CD14-positive monocyte (primary cell): Measurements from ENCODE around the gene IL17RA. TPM values are rescaled to one million over a fixed set of nuclear protein-coding genes. Genes with fewer than 3 reads are reported as not detected.

Experiments used
- DNase-seq, 3 donors: peaks; one replicate each; pipeline ENCODE4 v3.0.0-alpha.2; 2011 to 2022
- H2AFZ ChIP-seq: 2 replicates; pipeline ENCODE4 v1.6.0; 2012; ENCODE audit warnings: mild to moderate bottlenecking, low read depth, low read length, inconsistent platforms; ENCODE audit not compliant: insufficient read depth, poor library complexity, severe bottlenecking
- H3K27ac ChIP-seq, 2 donors: 1 replicate in 1 of 2; 2 replicates in 1 of 2; pipeline ENCODE4 v1.5.1; 2012 to 2013; ENCODE audit warnings: low read length in 2 of 2, control low read depth in 1 of 2, inconsistent platforms in 1 of 2, low read depth in 1 of 2, mild to moderate bottlenecking in 1 of 2
- H3K27me3 ChIP-seq, 2 donors: one replicate each; pipeline versions ENCODE4 v1.6.0 to v1.6.1; 2011 to 2013; ENCODE audit warnings: low read length in 2 of 2; ENCODE audit not compliant: control insufficient read depth in 2 of 2, insufficient read depth in 2 of 2
- H3K36me3 ChIP-seq, 2 donors: replicated peaks in 1 of 2; 1 replicate in 1 of 2; 2 replicates in 1 of 2; pipeline versions ENCODE4 v1.5.1 to v1.6.1; 2012 to 2013; ENCODE audit warnings: low read length in 2 of 2, control low read depth in 1 of 2, inconsistent platforms in 1 of 2, mild to moderate bottlenecking in 1 of 2; ENCODE audit not compliant: insufficient read depth in 2 of 2, control insufficient read depth in 1 of 2
- H3K4me1 ChIP-seq, 2 donors: 1 replicate in 1 of 2; 2 replicates in 1 of 2; pipeline versions ENCODE4 v1.5.1 to v1.6.1; 2012 to 2013; ENCODE audit warnings: low read length in 2 of 2, control low read depth in 1 of 2, inconsistent platforms in 1 of 2, mild to moderate bottlenecking in 1 of 2, moderate library complexity in 1 of 2; ENCODE audit not compliant: insufficient read depth in 2 of 2, control insufficient read depth in 1 of 2
- H3K4me2 ChIP-seq: replicated peaks from 2 replicates; pipeline ENCODE3; 2012; ENCODE audit warnings: low read length, moderate library complexity, mild to moderate bottlenecking; ENCODE audit not compliant: poor library complexity, severe bottlenecking; ENCODE audit errors: extremely low read depth
- H3K4me3 ChIP-seq, 3 experiments: fragments of 200-600 bp in 1 of 3; sonication (generic) in 1 of 3; replicated peaks in 1 of 3; 1 replicate in 2 of 3; 2 replicates in 1 of 3; pipeline ENCODE4 v1.5.1; 2011 to 2013; ENCODE audit warnings: low read length in 3 of 3, mild to moderate bottlenecking in 3 of 3, control low read depth in 2 of 3, low read depth in 2 of 3, inconsistent platforms in 1 of 3, moderate library complexity in 1 of 3
- H3K79me2 ChIP-seq: 2 replicates; pipeline ENCODE4 v1.6.0; 2012; ENCODE audit warnings: mild to moderate bottlenecking, control low read depth, inconsistent platforms, low read length, moderate library complexity; ENCODE audit not compliant: insufficient read depth
- H3K9ac ChIP-seq: 2 replicates; pipeline ENCODE4 v1.6.0; 2017; ENCODE audit warnings: low read length, mild to moderate bottlenecking; ENCODE audit not compliant: insufficient read depth, poor library complexity, severe bottlenecking
- H3K9me3 ChIP-seq, 2 donors: replicated peaks in 1 of 2; 1 replicate in 1 of 2; 2 replicates in 1 of 2; pipeline versions ENCODE4 v1.5.1 to v1.6.1; 2012 to 2013; ENCODE audit warnings: low read length in 2 of 2, control low read depth in 1 of 2; ENCODE audit not compliant: control insufficient read depth in 1 of 2, insufficient read depth in 1 of 2
- H4K20me1 ChIP-seq: 2 replicates; pipeline ENCODE4 v1.6.0; 2012; ENCODE audit warnings: mild to moderate bottlenecking, low read length, control low read depth, moderate library complexity; ENCODE audit not compliant: insufficient read depth
- H3K27ac Mint-ChIP-seq, 7 donors: one replicate each; pipeline ENCODE4 v1.8.0; 2020; ENCODE audit warnings: mild to moderate bottlenecking in 7 of 7, mixed read lengths in 7 of 7, moderate library complexity in 6 of 7, inconsistent platforms in 2 of 7
- H3K27me3 Mint-ChIP-seq, 3 donors: one replicate each; pipeline ENCODE4 v1.8.0; 2021 to 2022; ENCODE audit warnings: low read depth in 3 of 3, mild to moderate bottlenecking in 3 of 3, mixed read lengths in 3 of 3, moderate library complexity in 3 of 3, inconsistent platforms in 1 of 3
- H3K36me3 Mint-ChIP-seq, 2 donors: one replicate each; pipeline ENCODE4 v1.8.0; 2020; ENCODE audit warnings: mixed read lengths in 2 of 2, inconsistent platforms in 1 of 2, mild to moderate bottlenecking in 1 of 2
- H3K4me1 Mint-ChIP-seq: one replicate; pipeline ENCODE4 v1.8.0; 2020; ENCODE audit warnings: mild to moderate bottlenecking, mixed read lengths
- H3K4me3 Mint-ChIP-seq, 2 donors: one replicate each; pipeline ENCODE4 v1.8.0; 2020; ENCODE audit warnings: mild to moderate bottlenecking in 2 of 2, mixed read lengths in 2 of 2, moderate library complexity in 1 of 2
- H3K9me3 Mint-ChIP-seq, 7 donors: one replicate each; pipeline ENCODE4 v1.8.0; 2020 to 2022; ENCODE audit warnings: mixed read lengths in 7 of 7, mild to moderate bottlenecking in 6 of 7, moderate library complexity in 6 of 7, inconsistent platforms in 2 of 7
- WGBS: methylation state at CpG from one replicate; pipeline ENCODE4 v1.1.5; 2013; ENCODE audit warnings: missing lambda C conversion rate; ENCODE audit not compliant: insufficient coverage; 5-methylcytosine and 5-hydroxymethylcytosine counted together
- intact Hi-C, 2 donors: fragments of 100-400 bp; cut with micrococcal nuclease; formaldehyde crosslinking; loops; one replicate each; pipeline versions ENCODE4 v1.15.0 to v1.15.1; 2023
- polyA plus RNA-seq, 3 donors: library from polyadenylated mRNA; depleted of rRNA in 1 of 3; unstranded in 2 of 3; stranded (reverse) in 1 of 3; fragments of 300-500 nt in 2 of 3; fragments of >200 nt in 1 of 3; fragmentation: Illumina TruSeq in 2 of 3; gene quantifications; 1 replicate in 2 of 3; 2 replicates in 1 of 3; pipeline ENCODE4 v1.2.3, GENCODE V29; 2012 to 2021
- TF ChIP-seq, protein P1 (sequence below): fragments of 200-600 bp; IDR thresholded peaks from one replicate; pipeline ENCODE4 v1.8.0; 2022; ENCODE audit warnings: antibody characterized with exemption, mild to moderate bottlenecking

The IL17RA gene
- polyA plus RNA-seq, 3 donors: 68.3 to 118 (median 96.7) TPM

DNA sequence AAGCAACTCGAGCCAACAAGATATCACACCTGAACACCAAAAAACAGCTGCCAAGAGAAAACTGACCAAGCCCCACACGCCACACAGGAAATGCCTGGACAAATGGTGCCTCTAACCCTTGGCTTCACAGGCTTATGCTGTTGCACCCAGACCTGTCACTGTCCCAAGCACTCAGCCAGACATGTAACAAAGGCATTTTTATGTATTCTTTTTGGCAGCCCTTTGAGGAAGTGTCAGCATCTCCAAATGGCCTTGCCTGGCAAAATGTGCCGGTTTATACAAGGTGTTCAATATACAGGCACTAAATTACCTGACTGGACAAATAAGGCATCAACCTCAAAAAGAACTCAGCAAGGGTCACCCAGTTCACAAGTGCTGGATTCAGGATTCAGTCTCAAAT, 68.2 kb downstream of the IL17RA start:
- Mint-ChIP-seq H3K27me3 (peaks cover 0 to 2% (median 0%) of the 10 kb centered on the region in 3 donors), H3K9me3 (no peaks in the 10 kb centered on the region), H3K4me1 (peaks cover 65% of the 10 kb centered on the region), H3K36me3 (peaks cover 19 to 30% of the 10 kb centered on the region in 2 donors), H3K4me3 (no peak overlapping the region), H3K27ac (peak overlapping the region in 5 of 7 donors; percentile 21 to 75 (median 37))
- no peak for DNase-seq
- H3K9ac ChIP-seq: no peak overlapping the region
- H4K20me1 ChIP-seq: peaks cover 74% of the 10 kb centered on the region
- H3K9me3 ChIP-seq: no peaks in the 10 kb centered on the region
- peak overlapping the region in 1 of 2 donors; percentile 55 for H3K27ac ChIP-seq
- peaks cover 19 to 40% of the 10 kb centered on the region in 2 donors for H3K36me3 ChIP-seq
- TF ChIP-seq, protein P1, sequence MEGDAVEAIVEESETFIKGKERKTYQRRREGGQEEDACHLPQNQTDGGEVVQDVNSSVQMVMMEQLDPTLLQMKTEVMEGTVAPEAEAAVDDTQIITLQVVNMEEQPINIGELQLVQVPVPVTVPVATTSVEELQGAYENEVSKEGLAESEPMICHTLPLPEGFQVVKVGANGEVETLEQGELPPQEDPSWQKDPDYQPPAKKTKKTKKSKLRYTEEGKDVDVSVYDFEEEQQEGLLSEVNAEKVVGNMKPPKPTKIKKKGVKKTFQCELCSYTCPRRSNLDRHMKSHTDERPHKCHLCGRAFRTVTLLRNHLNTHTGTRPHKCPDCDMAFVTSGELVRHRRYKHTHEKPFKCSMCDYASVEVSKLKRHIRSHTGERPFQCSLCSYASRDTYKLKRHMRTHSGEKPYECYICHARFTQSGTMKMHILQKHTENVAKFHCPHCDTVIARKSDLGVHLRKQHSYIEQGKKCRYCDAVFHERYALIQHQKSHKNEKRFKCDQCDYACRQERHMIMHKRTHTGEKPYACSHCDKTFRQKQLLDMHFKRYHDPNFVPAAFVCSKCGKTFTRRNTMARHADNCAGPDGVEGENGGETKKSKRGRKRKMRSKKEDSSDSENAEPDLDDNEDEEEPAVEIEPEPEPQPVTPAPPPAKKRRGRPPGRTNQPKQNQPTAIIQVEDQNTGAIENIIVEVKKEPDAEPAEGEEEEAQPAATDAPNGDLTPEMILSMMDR: no peak
- WGBS: 79% methylated on average over 3 of the region's 3 CpGs
- peaks cover 42 to 50% of the 10 kb centered on the region in 2 donors for H3K4me1 ChIP-seq
- H2AFZ ChIP-seq: no peak overlapping the region
- intact Hi-C loops: loop anchor here in 1 of 2 donors (10.0 kb wide), 2 partner anchors 62 to 328 kb away; partner anchors contain the start of genes ADA2 and XKR3
- H3K4me3 ChIP-seq: no peak overlapping the region
- H3K27me3 ChIP-seq: no peaks in the 10 kb centered on the region
- no peak overlapping the region for H3K4me2 ChIP-seq
- peaks cover 100% of the 10 kb centered on the region for H3K79me2 ChIP-seq

DNA sequence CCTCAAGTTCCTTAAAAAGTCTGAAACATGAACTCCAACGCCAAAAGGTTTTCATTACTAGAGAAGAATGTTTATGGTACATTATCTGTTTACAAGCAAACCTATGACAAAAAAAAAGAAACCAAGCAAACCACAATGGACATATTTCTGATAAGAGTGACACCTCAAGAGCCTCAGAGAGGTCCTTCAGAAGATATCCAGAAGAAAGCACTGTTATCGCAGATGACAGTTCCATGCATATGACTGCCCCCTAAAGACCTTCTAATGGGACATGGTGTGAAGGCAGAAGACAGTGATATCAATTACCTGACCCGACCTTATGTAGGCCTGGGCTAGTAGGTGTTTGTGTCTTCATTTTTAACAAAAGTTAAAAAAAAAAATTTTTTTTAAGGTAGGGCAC, 71.1 kb downstream of the IL17RA start:
- peaks cover 48% of the 10 kb centered on the region for H4K20me1 ChIP-seq
- DNase-seq: no peak
- intact Hi-C loops: loop anchor here (2.0 to 10.0 kb wide), 6 partner anchors 34 to 331 kb away; partner anchors contain the start of genes ADA2 (in 1 of the 2), TMEM121B (in 1 of the 2) and XKR3 (in 1 of the 2)
- H3K79me2 ChIP-seq: peaks cover 85% of the 10 kb centered on the region
- Mint-ChIP-seq H3K27ac (peak overlapping the region; percentile 79 to 95 (median 92)), H3K9me3 (no peaks in the 10 kb centered on the region), H3K4me3 (peak overlapping the region in 1 of 2 donors; percentile 82), H3K4me1 (peaks cover 67% of the 10 kb centered on the region), H3K27me3 (peaks cover 0 to 3% (median 0%) of the 10 kb centered on the region in 3 donors), H3K36me3 (peaks cover 7 to 13% of the 10 kb centered on the region in 2 donors)
- peaks cover 58 to 72% of the 10 kb centered on the region in 2 donors for H3K4me1 ChIP-seq
- H3K9ac ChIP-seq: no peak overlapping the region
- H2AFZ ChIP-seq: no peak overlapping the region
- no peaks in the 10 kb centered on the region for H3K9me3 ChIP-seq
- WGBS: no CpG with 5 or more reads among the region's 3 CpGs
- H3K4me2 ChIP-seq: peak overlapping the region; percentile 64
- H3K36me3 ChIP-seq: peaks cover 2 to 21% of the 10 kb centered on the region in 2 donors
- no peaks in the 10 kb centered on the region for H3K27me3 ChIP-seq
- peak overlapping the region; percentile 45 to 81 for H3K27ac ChIP-seq
- peak overlapping the region in 1 of 3 experiments; percentile 59 for H3K4me3 ChIP-seq
- TF ChIP-seq, protein P1: no peak
